K562 (cell line): ENCODE measurements around the gene FRK. TPM values are rescaled to one million over a fixed set of nuclear protein-coding genes. Genes with fewer than 3 reads are reported as not detected.

Experiments used
- DMBX1 ChIP-seq: fragments of 250-450 bp; sonication (Bioruptor Pico); IDR thresholded peaks from 2 replicates; pipeline ENCODE4 v1.8.0; 2022; ENCODE audit warnings: inconsistent platforms, mild to moderate bottlenecking, moderate library complexity, borderline replicate concordance
- FOXK1 ChIP-seq: sonication (generic); formaldehyde crosslinking; IDR thresholded peaks from 2 replicates; pipeline ENCODE4 v1.8.0; 2022; ENCODE audit warnings: missing genetic modification reagents, mild to moderate bottlenecking, borderline replicate concordance
- HDAC3 ChIP-seq: fragments of 450-650 bp; IDR thresholded peaks from 2 replicates; pipeline ENCODE4 v1.6.1; 2018; ENCODE audit warnings: borderline replicate concordance, mild to moderate bottlenecking, moderate library complexity; ENCODE audit not compliant: partially characterized antibody
- MEIS2 ChIP-seq: fragments of 450-650 bp; IDR thresholded peaks from 2 replicates; pipeline ENCODE4 v1.6.1; 2014; ENCODE audit warnings: mild to moderate bottlenecking; ENCODE audit not compliant: partially characterized antibody
- SIN3A ChIP-seq, 2 experiments: fragments of 150-350 bp in 1 of 2; IDR thresholded peaks; 2 replicates each; pipeline ENCODE4 v1.6.1; 2011 to 2016; ENCODE audit warnings: borderline replicate concordance in 2 of 2, low read depth in 2 of 2, low read length in 2 of 2, mild to moderate bottlenecking in 2 of 2, moderate library complexity in 2 of 2; ENCODE audit not compliant: control insufficient read depth in 1 of 2
- SMAD2 ChIP-seq: fragments of 150-350 bp; IDR thresholded peaks from 2 replicates; pipeline ENCODE4 v1.6.1; 2014; ENCODE audit warnings: low read depth, mild to moderate bottlenecking, low read length
- ZC3H8 ChIP-seq: fragments of 450-650 bp; IDR thresholded peaks from 2 replicates; pipeline ENCODE4 v1.6.1; 2017
- ZNF212 ChIP-seq: fragments of 450-650 bp; formaldehyde crosslinking; IDR thresholded peaks from 2 replicates; pipeline ENCODE4 v1.4.0; 2020; ENCODE audit warnings: mild to moderate bottlenecking
- ZNF311 ChIP-seq: fragments of 250-450 bp; sonication (Bioruptor Pico); IDR thresholded peaks from 2 replicates; pipeline ENCODE4 v1.4.0; 2020; ENCODE audit warnings: mild to moderate bottlenecking, moderate library complexity
- ZNF316 ChIP-seq: fragments of 450-650 bp; IDR thresholded peaks from 2 replicates; pipeline ENCODE4 v1.6.1; 2016
- ZNF766 ChIP-seq: fragments of 200-800 bp; sonication (Bioruptor generic); conservative IDR thresholded peaks from 2 replicates; pipeline ENCODE4 v1.6.1; 2016; ENCODE audit warnings: missing genetic modification characterization, missing compliant biosample characterization
- polyA plus RNA-seq, 8 experiments: library from polyadenylated mRNA; depleted of rRNA in 4 of 8; stranded (reverse) in 5 of 8; unstranded in 3 of 8; fragments of >200 nt; fragmentation: Nextera tagmentation in 2 of 8; fragmentation: Illumina TruSeq in 1 of 8; extraction: Ambion mirVana in 2 of 8; extraction: Trizol in 1 of 8; gene quantifications; 2 replicates each; pipeline versions ENCODE4 v1.2.1 to v1.2.3, GENCODE V29; 2011 to 2014; ENCODE audit warnings: inconsistent platforms in 1 of 8, missing spikeins in 1 of 8
- total RNA-seq, 7 experiments: library from RNA; depleted of rRNA in 6 of 7; stranded (reverse); fragments of >200 nt in 6 of 7; fragmentation: Illumina TruSeq in 2 of 7; extraction: Trizol in 2 of 7; gene quantifications; 2 replicates each; pipeline versions ENCODE4 v1.2.1 to v1.2.3, GENCODE V29; 2011 to 2021; ENCODE audit warnings: low replicate concordance in 1 of 7
- TF ChIP-seq, protein P1 (sequence below): fragments of 250-450 bp; sonication (Bioruptor Pico); IDR thresholded peaks from 2 replicates; pipeline ENCODE4 v1.8.0; 2021; ENCODE audit warnings: moderate library complexity, mild to moderate bottlenecking, inconsistent platforms
- TF ChIP-seq, protein P2 (sequence below): fragments of 450-650 bp; IDR thresholded peaks from 2 replicates; pipeline ENCODE4 v1.6.1; 2016; ENCODE audit warnings: mild to moderate bottlenecking, moderate library complexity

Gene FRK
- total and polyA plus RNA-seq, 9 of the 15 experiments (the other 6 are each of a cell fraction or from before 2014, with no cell fraction given), result 0.01 to 0.29 (median 0.09) TPM

DNA sequence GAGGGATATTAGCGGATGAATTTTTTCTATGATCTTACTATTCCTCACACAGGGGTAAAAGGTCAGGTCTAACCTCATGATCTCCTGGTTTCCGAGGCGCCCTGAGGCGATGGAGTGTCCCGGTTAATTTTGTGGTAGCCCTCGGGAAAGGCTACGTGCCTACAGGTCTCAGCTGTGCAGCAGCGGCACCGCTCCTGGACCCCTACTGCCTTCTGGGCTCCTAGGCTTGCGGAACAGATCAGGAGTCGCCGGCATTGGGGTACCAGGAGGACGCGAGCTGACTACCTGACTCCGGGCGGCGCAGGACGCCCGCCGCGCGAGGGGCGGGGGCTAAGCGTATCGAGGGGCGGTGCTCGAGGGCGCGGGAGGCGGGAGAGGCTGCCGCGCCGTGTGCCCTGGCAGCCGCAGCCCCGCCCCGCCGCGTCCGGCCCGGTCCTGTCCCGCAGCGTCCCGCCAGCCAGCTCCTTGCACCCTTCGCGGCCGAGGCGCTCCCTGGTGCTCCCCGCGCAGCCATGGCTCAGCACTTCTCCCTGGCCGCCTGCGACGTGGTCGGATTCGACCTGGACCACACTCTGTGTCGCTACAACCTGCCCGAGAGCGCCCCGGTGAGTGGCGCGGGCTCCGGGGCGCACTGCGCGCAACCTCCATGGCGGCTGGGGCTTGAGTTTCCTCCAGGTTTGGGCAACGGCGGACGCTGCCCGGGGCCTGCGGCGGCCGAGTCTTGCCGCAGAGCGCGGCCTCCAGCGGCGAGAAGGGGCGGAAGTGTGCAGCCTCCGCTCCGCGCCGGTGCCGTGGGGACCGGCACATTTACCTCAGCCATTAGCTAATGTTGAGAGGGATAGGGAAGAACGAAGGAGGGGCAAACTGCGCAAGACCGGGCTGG lies 40.0 kb upstream of the FRK start, which contains the start of gene NT5DC1 (continued):
- no peak for TF ChIP-seq HDAC3
- TF ChIP-seq FOXK1 (CRISPR knock-in tag), result 0 out of 2 replicates have a peak, but pooled peaks have one; percentile 75
- TF ChIP-seq SIN3A (IDR thresholded peaks at IDR 0.05; ENCODE audit: borderline replicate concordance in 2 of 2, control insufficient read depth in 1 of 2, low read depth in 2 of 2, low read length in 2 of 2), result no peak; a peak in 1 of 4 replicates
- no peak for TF ChIP-seq ZC3H8
- TF ChIP-seq, protein P1, sequence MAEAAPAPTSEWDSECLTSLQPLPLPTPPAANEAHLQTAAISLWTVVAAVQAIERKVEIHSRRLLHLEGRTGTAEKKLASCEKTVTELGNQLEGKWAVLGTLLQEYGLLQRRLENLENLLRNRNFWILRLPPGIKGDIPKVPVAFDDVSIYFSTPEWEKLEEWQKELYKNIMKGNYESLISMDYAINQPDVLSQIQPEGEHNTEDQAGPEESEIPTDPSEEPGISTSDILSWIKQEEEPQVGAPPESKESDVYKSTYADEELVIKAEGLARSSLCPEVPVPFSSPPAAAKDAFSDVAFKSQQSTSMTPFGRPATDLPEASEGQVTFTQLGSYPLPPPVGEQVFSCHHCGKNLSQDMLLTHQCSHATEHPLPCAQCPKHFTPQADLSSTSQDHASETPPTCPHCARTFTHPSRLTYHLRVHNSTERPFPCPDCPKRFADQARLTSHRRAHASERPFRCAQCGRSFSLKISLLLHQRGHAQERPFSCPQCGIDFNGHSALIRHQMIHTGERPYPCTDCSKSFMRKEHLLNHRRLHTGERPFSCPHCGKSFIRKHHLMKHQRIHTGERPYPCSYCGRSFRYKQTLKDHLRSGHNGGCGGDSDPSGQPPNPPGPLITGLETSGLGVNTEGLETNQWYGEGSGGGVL, result no peak
- no peak for TF ChIP-seq MEIS2
- no peak for TF ChIP-seq SMAD2
- TF ChIP-seq DMBX1 (CRISPR knock-in tag), result no peak
- TF ChIP-seq ZNF311 (CRISPR knock-in tag), result no peak
- 0 out of 2 replicates have a peak, but pooled peaks have one; percentile 20 for TF ChIP-seq ZNF766 (CRISPR knock-in tag)
- TF ChIP-seq, protein P2, sequence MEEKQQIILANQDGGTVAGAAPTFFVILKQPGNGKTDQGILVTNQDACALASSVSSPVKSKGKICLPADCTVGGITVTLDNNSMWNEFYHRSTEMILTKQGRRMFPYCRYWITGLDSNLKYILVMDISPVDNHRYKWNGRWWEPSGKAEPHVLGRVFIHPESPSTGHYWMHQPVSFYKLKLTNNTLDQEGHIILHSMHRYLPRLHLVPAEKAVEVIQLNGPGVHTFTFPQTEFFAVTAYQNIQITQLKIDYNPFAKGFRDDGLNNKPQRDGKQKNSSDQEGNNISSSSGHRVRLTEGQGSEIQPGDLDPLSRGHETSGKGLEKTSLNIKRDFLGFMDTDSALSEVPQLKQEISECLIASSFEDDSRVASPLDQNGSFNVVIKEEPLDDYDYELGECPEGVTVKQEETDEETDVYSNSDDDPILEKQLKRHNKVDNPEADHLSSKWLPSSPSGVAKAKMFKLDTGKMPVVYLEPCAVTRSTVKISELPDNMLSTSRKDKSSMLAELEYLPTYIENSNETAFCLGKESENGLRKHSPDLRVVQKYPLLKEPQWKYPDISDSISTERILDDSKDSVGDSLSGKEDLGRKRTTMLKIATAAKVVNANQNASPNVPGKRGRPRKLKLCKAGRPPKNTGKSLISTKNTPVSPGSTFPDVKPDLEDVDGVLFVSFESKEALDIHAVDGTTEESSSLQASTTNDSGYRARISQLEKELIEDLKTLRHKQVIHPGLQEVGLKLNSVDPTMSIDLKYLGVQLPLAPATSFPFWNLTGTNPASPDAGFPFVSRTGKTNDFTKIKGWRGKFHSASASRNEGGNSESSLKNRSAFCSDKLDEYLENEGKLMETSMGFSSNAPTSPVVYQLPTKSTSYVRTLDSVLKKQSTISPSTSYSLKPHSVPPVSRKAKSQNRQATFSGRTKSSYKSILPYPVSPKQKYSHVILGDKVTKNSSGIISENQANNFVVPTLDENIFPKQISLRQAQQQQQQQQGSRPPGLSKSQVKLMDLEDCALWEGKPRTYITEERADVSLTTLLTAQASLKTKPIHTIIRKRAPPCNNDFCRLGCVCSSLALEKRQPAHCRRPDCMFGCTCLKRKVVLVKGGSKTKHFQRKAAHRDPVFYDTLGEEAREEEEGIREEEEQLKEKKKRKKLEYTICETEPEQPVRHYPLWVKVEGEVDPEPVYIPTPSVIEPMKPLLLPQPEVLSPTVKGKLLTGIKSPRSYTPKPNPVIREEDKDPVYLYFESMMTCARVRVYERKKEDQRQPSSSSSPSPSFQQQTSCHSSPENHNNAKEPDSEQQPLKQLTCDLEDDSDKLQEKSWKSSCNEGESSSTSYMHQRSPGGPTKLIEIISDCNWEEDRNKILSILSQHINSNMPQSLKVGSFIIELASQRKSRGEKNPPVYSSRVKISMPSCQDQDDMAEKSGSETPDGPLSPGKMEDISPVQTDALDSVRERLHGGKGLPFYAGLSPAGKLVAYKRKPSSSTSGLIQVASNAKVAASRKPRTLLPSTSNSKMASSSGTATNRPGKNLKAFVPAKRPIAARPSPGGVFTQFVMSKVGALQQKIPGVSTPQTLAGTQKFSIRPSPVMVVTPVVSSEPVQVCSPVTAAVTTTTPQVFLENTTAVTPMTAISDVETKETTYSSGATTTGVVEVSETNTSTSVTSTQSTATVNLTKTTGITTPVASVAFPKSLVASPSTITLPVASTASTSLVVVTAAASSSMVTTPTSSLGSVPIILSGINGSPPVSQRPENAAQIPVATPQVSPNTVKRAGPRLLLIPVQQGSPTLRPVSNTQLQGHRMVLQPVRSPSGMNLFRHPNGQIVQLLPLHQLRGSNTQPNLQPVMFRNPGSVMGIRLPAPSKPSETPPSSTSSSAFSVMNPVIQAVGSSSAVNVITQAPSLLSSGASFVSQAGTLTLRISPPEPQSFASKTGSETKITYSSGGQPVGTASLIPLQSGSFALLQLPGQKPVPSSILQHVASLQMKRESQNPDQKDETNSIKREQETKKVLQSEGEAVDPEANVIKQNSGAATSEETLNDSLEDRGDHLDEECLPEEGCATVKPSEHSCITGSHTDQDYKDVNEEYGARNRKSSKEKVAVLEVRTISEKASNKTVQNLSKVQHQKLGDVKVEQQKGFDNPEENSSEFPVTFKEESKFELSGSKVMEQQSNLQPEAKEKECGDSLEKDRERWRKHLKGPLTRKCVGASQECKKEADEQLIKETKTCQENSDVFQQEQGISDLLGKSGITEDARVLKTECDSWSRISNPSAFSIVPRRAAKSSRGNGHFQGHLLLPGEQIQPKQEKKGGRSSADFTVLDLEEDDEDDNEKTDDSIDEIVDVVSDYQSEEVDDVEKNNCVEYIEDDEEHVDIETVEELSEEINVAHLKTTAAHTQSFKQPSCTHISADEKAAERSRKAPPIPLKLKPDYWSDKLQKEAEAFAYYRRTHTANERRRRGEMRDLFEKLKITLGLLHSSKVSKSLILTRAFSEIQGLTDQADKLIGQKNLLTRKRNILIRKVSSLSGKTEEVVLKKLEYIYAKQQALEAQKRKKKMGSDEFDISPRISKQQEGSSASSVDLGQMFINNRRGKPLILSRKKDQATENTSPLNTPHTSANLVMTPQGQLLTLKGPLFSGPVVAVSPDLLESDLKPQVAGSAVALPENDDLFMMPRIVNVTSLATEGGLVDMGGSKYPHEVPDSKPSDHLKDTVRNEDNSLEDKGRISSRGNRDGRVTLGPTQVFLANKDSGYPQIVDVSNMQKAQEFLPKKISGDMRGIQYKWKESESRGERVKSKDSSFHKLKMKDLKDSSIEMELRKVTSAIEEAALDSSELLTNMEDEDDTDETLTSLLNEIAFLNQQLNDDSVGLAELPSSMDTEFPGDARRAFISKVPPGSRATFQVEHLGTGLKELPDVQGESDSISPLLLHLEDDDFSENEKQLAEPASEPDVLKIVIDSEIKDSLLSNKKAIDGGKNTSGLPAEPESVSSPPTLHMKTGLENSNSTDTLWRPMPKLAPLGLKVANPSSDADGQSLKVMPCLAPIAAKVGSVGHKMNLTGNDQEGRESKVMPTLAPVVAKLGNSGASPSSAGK, result peak; percentile 36; the same call in 1 of the 2 replicates
- peak; percentile 48; the same call in 1 of the 2 replicates for TF ChIP-seq ZNF316
- no peak for TF ChIP-seq ZNF212
